Neuronal stem cell (in vitro differentiated cells): ENCODE results near the gene TMEM151B.

Experiments
- DNase-seq: peaks from one replicate; pipeline ENCODE4 v3.0.0-alpha.2; 2013; ENCODE audit warnings: low spot score
- H2AFZ ChIP-seq: one replicate; pipeline ENCODE4 v1.6.1; 2013; ENCODE audit warnings: mild to moderate bottlenecking, low read length, inconsistent platforms
- H2AK5ac ChIP-seq: 2 replicates; pipeline ENCODE4 v1.6.1; 2013; ENCODE audit warnings: low read depth, mild to moderate bottlenecking, inconsistent platforms, low read length, moderate library complexity, mixed read lengths
- H2BK120ac ChIP-seq: 2 replicates; pipeline ENCODE4 v1.6.1; 2013; ENCODE audit warnings: low read depth, mild to moderate bottlenecking, inconsistent platforms, low read length, moderate library complexity, mixed read lengths
- H2BK12ac ChIP-seq: one replicate; pipeline ENCODE4 v1.6.1; 2013; ENCODE audit warnings: low read length, inconsistent platforms
- H2BK15ac ChIP-seq: 2 replicates; pipeline ENCODE4 v1.6.1; 2013; ENCODE audit warnings: mild to moderate bottlenecking, low read length, inconsistent platforms, mixed read lengths
- H2BK5ac ChIP-seq: one replicate; pipeline ENCODE4 v1.6.1; 2013; ENCODE audit warnings: inconsistent platforms, mild to moderate bottlenecking, low read length, moderate library complexity
- H3K14ac ChIP-seq: one replicate; pipeline ENCODE4 v1.6.1; 2013; ENCODE audit warnings: low read length, inconsistent platforms
- H3K18ac ChIP-seq: 2 replicates; pipeline ENCODE4 v1.6.1; 2013; ENCODE audit warnings: low read length, inconsistent platforms
- H3K23ac ChIP-seq: 2 replicates; pipeline ENCODE4 v1.6.1; 2013; ENCODE audit warnings: low read depth, mild to moderate bottlenecking, mixed read lengths, low read length, inconsistent platforms; ENCODE audit not compliant: poor library complexity
- H3K27ac ChIP-seq: replicated peaks from 3 replicates; pipeline ENCODE4 v1.5.1; 2013; ENCODE audit warnings: low read length, inconsistent platforms
- H3K27me3 ChIP-seq, 3 experiments: 2 replicates each; pipeline ENCODE4 v1.6.1; 2013; ENCODE audit warnings: low read length in 3 of 3, mild to moderate bottlenecking in 2 of 3, inconsistent platforms in 1 of 3, low read depth in 1 of 3, mixed read lengths in 1 of 3, moderate library complexity in 1 of 3; ENCODE audit not compliant: control insufficient read depth in 3 of 3, insufficient read depth in 3 of 3
- H3K36me3 ChIP-seq, 2 donors: replicated peaks in 1 of 2; 2 replicates each; pipeline ENCODE4 v1.6.1; 2013; ENCODE audit warnings: low read length in 2 of 2; ENCODE audit not compliant: control insufficient read depth in 2 of 2, insufficient read depth in 2 of 2
- H3K4ac ChIP-seq: 2 replicates; pipeline ENCODE4 v1.6.1; 2013; ENCODE audit warnings: inconsistent platforms, mild to moderate bottlenecking, low read length, moderate library complexity
- H3K4me1 ChIP-seq, 2 donors: 1 replicate in 1 of 2; 2 replicates in 1 of 2; pipeline ENCODE4 v1.6.1; 2013; ENCODE audit warnings: low read length in 2 of 2, low read depth in 1 of 2; ENCODE audit not compliant: control insufficient read depth in 2 of 2, insufficient read depth in 1 of 2
- H3K4me2 ChIP-seq: one replicate; pipeline ENCODE4 v1.6.1; 2013; ENCODE audit warnings: mild to moderate bottlenecking, low read length, inconsistent platforms; ENCODE audit not compliant: insufficient read depth, poor library complexity, severe bottlenecking
- H3K4me3 ChIP-seq, 2 donors: 2 replicates each; pipeline ENCODE4 v1.5.1; 2013; ENCODE audit warnings: low read length in 2 of 2, mild to moderate bottlenecking in 2 of 2, inconsistent platforms in 1 of 2, moderate library complexity in 1 of 2
- H3K79me1 ChIP-seq: one replicate; pipeline ENCODE4 v1.6.1; 2013; ENCODE audit warnings: low read depth, mild to moderate bottlenecking, inconsistent platforms, low read length, moderate library complexity
- H3K9ac ChIP-seq: one replicate; pipeline ENCODE4 v1.6.1; 2013; ENCODE audit warnings: mild to moderate bottlenecking, low read depth, low read length, inconsistent platforms; ENCODE audit not compliant: poor library complexity
- H3K9me3 ChIP-seq, 2 donors: replicated peaks in 1 of 2; 2 replicates each; pipeline versions ENCODE3 to v1.6.1; 2013; ENCODE audit warnings: low read length in 2 of 2, mild to moderate bottlenecking in 2 of 2, inconsistent platforms in 1 of 2, low read depth in 1 of 2, mixed read lengths in 1 of 2, moderate library complexity in 1 of 2; ENCODE audit not compliant: control insufficient read depth in 2 of 2, insufficient read depth in 1 of 2
- H4K8ac ChIP-seq: one replicate; pipeline ENCODE4 v1.6.1; 2013; ENCODE audit warnings: low read depth, mild to moderate bottlenecking, inconsistent platforms, low read length, moderate library complexity
- H4K91ac ChIP-seq: one replicate; pipeline ENCODE4 v1.6.1; 2013; ENCODE audit warnings: low read length, low read depth, mild to moderate bottlenecking, inconsistent platforms; ENCODE audit not compliant: poor library complexity
- WGBS, 2 donors: extraction: QIAGEN DNeasy Blood & Tissue Kit; methylation state at CpG; one replicate each; pipeline ENCODE4 v1.1.7; 2013; ENCODE audit warnings: missing lambda C conversion rate in 2 of 2, mixed read lengths in 1 of 2; ENCODE audit not compliant: insufficient read length in 2 of 2, insufficient replicate concordance in 1 of 2; ENCODE audit errors: extremely low coverage in 2 of 2; 5-methylcytosine and 5-hydroxymethylcytosine counted together

The TMEM151B gene

DNA sequence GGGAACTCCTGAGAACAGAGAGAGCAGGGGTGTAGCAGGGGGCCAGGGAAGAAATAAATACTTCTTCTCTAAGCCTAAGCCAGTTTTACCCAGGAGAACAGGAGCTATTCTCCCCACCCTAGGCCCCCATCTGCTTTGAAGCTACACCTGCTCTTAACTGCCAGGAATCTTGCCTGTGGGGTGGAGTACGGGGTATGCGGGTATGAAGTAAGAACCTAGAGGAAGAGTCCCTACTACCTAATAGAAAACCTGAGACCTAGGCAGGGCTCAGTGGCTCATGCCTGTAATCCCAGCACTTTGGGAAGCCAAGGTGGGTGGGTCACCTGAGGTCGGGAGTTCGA, 45.3 kb upstream of the TMEM151B start:
- Histone ChIP-seq H2BK12ac (no peak overlapping the region), H3K27ac (no peak overlapping the region), H3K79me1 (peaks cover 13% of the 10 kb centered on the region), H3K4ac (no peak overlapping the region), H4K91ac (no peak overlapping the region), H3K27me3 (peaks cover 0 to 2% (median 0%) of the 10 kb centered on the region in 3 experiments), H3K23ac (no peak overlapping the region), H2BK5ac (no peak overlapping the region), H2BK15ac (no peak overlapping the region), H2AFZ (no peak overlapping the region), H3K18ac (no peak overlapping the region), H3K4me1 (peaks cover 43 to 47% of the 10 kb centered on the region in 2 donors), H3K4me3 (peak overlapping the region; percentile 20 to 56), H3K9ac (no peak overlapping the region), H4K8ac (no peak overlapping the region), H2BK120ac (no peak overlapping the region), H3K36me3 (peaks cover 0 to 20% of the 10 kb centered on the region in 2 donors), H3K14ac (no peak overlapping the region), H3K9me3 (no peaks in the 10 kb centered on the region), H3K4me2 (no peak overlapping the region), H2AK5ac (no peak overlapping the region)
- no CpG with 5 or more reads among the region's 4 CpGs for WGBS, 2 donors
- no peak for DNase-seq

DNA sequence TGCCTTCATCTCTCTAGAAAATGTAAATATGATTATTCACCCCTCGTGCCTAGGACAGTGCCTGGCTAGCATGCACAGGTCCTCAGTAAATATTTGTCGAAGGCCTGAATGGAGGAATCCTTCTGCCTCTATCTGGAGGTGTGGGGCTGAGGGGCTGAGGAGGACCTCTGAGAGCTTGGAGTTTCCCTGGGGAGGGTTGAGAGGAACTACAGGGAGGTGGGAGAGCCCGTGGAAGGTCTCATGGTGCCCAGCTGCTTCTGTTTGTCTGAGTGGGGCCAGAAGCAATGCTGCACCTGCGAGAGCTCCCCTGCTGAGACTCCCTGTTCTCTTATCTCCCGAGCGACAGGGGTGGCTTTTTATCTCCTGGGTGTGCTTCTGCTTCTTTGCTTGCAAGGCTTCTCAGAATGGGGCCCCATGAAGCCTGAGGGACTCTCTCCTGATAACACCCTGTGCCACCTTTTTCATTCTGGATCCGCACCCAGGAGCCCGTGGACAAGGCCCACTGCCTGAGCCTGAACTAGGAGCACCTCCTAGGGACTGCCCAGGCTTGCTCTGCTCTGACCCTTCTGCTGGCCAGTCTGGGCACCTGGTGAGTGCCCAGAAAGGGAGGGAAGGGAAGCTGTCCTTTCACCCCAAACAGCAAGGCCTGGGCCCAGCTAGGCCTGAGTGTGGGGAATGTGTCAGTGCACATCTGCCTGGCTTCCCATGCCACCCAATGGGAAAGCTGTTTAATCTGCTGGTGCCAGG, 44.5 kb upstream of the TMEM151B start:
- no peak overlapping the region for H3K4me3 ChIP-seq
- no peak overlapping the region for H4K8ac ChIP-seq
- no peak overlapping the region for H4K91ac ChIP-seq
- peaks cover 0 to 2% (median 0%) of the 10 kb centered on the region in 3 experiments for H3K27me3 ChIP-seq
- no CpG with 5 or more reads among the region's 8 CpGs for WGBS, 2 donors
- peaks cover 1 to 28% of the 10 kb centered on the region in 2 donors for H3K36me3 ChIP-seq
- no peak overlapping the region for H2BK15ac ChIP-seq
- peaks cover 13% of the 10 kb centered on the region for H3K79me1 ChIP-seq
- no peak overlapping the region for H3K14ac ChIP-seq
- H3K23ac ChIP-seq, result no peak overlapping the region
- peak overlapping the region; percentile 46 for H3K9ac ChIP-seq
- no peaks in the 10 kb centered on the region for H3K9me3 ChIP-seq
- H3K4me1 ChIP-seq, result peaks cover 43 to 47% of the 10 kb centered on the region in 2 donors
- H3K18ac ChIP-seq, result peak overlapping the region; percentile 58
- H2AFZ ChIP-seq, result no peak overlapping the region
- no peak overlapping the region for H3K4ac ChIP-seq
- no peak overlapping the region for H2BK120ac ChIP-seq
- no peak for DNase-seq
- no peak overlapping the region for H3K27ac ChIP-seq
- H2AK5ac ChIP-seq, result peak overlapping the region; percentile 20
- H2BK5ac ChIP-seq, result peak overlapping the region; percentile 43
- H3K4me2 ChIP-seq, result no peak overlapping the region
- no peak overlapping the region for H2BK12ac ChIP-seq

DNA sequence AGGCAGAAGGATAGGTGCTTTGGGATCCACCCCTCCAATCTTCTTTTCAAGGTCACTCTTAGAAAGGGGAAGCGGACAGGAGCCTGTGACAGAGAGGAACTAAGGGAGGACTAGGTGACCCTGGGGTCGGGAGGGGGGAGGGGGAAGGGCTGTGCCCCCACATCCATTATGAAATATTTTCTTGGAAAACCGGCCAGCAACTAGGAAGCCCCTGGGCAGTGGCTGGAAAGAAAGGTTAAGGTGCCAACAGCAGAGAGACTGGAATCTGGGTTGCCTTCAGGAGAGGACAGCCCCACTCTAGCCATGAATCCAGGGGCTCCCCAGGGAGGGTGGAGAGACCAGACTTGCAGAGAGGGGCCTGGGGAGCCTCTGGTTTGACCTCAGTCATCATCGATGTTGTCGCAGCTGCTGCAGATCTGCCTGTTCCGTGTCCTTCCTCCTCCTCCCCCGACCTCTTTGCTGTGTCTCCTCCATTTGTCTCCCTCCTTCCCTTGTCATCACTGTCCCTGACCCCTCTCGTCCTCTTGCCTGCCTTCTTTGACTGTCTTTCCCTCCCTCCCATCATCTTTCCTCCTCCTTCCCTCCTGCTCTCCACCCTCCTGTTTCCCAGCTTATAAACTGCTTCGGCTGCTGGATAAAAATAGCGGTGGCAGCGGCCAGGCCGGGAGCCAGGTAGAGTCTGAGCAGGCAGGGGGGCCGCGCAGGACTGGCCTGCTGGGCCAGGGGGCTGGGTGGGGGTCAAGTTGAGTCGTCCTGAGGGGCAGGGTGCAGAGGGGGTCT, 43.7 kb upstream of the TMEM151B start:
- no CpG with 5 or more reads among the region's 15 CpGs for WGBS, 2 donors
- H3K27ac ChIP-seq, result peak overlapping the region; percentile 36
- no peak overlapping the region for H3K14ac ChIP-seq
- H3K4me3 ChIP-seq, result no peak overlapping the region
- no peak overlapping the region for H3K4ac ChIP-seq
- H3K4me1 ChIP-seq, result peaks cover 40 to 43% of the 10 kb centered on the region in 2 donors
- no peak overlapping the region for H2AFZ ChIP-seq
- no peak overlapping the region for H2BK120ac ChIP-seq
- H3K79me1 ChIP-seq, result peaks cover 9% of the 10 kb centered on the region
- peak overlapping the region; percentile 55 for H3K18ac ChIP-seq
- peak overlapping the region; percentile 46 for H3K9ac ChIP-seq
- peaks cover 0 to 2% (median 0%) of the 10 kb centered on the region in 3 experiments for H3K27me3 ChIP-seq
- H2AK5ac ChIP-seq, result peak overlapping the region; percentile 50
- H2BK15ac ChIP-seq, result no peak overlapping the region
- no peaks in the 10 kb centered on the region for H3K9me3 ChIP-seq
- H2BK12ac ChIP-seq, result no peak overlapping the region
- peaks cover 4 to 36% of the 10 kb centered on the region in 2 donors for H3K36me3 ChIP-seq
- peak overlapping the region; percentile 12 for H3K4me2 ChIP-seq
- no peak overlapping the region for H4K91ac ChIP-seq
- DNase-seq, result no peak
- no peak overlapping the region for H4K8ac ChIP-seq
- no peak overlapping the region for H3K23ac ChIP-seq
- H2BK5ac ChIP-seq, result peak overlapping the region; percentile 43
